Right renal pelvis (tissue), 4 donors: ENCODE measurements around the gene INPP5A. TPM values are rescaled to one million over a fixed set of nuclear protein-coding genes. Genes with fewer than 3 reads are reported as not detected.

Experiments
- DNase-seq, 4 donors: peaks; one replicate each; pipeline ENCODE4 v3.0.0-alpha.2; 2013; ENCODE audit warnings: low read depth in 4 of 4, low spot score in 3 of 4, missing footprints in 1 of 4
- polyA plus RNA-seq, 4 donors: library from polyadenylated mRNA; unstranded; fragments of 120-200 nt; gene quantifications; one replicate each; pipeline ENCODE4 v1.2.1, GENCODE V29; 2013; ENCODE audit not compliant: insufficient read length in 4 of 4

INPP5A gene
- polyA plus RNA-seq, 4 donors, result 32.2 to 39.1 (median 36.2) TPM

- DNase-seq, result no peak
These were observed 101.9 kb downstream of the INPP5A start for GRCh38 chr10:132639470-132639869.

- DNase-seq, result no peak
These were observed 102.9 kb downstream of the INPP5A start for GRCh38 chr10:132640326-132641125.

DNA sequence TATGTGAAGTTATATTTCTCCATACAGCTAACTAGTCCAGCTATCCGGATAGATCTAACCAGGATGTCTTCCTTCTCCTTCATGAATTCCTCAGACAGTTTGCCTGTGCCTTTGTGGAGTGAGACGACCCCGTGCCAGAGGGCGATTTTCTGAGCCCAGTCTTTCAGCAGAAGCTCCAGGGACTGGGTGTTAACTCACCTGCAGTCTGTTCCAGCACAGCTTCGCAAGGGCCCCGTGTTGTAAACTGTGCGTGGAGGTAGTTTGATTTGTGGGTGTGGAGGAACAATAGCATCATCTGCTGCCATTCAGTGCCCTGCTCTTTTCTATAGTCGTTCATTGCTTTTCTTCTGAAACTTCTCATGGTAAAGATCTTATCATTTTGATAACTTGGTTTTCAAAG is 103.8 kb downstream of the INPP5A start:
- no peak for DNase-seq

- DNase-seq, result no peak
These were observed 104.6 kb downstream of the INPP5A start for GRCh38 chr10:132641966-132642731.

- DNase-seq, result no peak
These were observed 105.1 kb downstream of the INPP5A start for GRCh38 chr10:132642732-132643008.

DNA sequence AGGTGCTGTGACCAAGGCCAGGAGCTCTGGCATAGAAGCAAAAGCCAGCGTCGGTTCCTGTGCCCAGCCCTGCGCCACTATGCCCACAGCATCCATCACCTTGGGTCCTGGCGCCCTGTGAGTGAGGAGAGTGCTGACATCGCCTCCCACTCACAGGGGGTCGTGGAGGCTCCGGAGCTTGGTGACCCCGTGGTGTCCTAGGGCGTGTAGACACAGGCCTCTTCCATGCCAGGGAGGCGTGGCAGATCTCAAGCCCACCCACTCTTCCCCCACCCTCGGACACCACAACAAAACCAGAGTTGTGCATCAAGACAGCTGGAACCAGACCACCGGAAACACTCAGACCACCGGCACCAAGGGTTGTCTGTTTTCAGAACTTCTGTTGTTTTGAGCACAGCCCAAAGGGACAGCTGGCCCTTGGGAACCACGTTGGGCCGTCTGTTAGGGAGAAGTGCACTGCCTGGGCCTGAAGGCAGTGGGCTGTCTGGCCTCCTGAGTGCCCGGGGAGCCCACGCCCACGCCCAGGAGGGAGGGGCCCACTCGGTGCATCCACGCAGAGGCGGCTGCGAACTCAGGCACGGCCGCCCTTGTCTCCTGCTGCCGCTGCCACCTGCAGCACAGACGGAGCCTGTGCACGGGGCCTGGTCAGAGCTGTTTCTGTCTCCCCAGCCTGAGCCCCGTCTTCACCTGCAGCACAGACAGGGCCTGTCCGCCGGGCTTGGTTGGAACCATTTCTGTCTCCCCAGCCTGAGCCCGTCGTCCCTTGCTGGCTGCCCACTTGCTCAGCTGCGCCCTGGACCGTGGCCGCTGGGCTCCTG is 106.3 kb downstream of the INPP5A start:
- no peak for DNase-seq

DNA sequence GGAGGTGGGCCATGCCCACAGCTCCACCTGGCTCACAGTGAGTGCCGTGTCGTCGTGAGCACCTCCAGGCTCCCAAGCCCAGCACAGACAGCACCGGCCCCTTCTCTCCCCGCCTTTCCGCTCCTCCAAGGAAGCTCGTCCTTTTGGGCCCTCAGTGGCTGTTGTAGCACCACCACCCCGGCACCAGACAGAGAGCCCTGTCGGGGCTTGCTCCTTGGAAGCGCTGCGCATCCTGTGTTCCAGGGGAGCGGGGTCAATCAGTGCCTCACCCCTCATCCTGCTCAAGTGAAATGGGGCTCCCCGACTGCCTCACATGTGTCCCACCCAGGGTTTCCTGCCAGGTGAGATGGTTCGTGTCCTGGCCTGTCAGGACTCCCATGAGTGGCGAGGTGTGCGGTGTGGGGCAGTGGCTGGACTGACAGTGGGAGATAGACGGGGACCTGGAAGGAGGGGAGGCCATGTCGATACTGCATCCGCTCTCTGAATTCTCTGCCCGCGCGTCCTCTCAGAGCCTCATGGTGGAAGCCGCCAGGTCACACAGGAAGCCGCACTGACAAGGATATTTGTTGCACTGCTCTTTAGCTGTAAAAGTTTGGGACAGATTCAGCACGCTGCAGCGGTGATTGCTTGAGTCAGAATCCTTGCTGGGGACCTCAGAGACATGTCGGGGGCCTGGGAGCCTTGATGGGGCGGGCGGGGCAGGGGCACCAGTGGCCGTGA is 107.1 kb downstream of the INPP5A start:
- no peak for DNase-seq

- DNase-seq, result no peak
These were observed 107.6 kb downstream of the INPP5A start for GRCh38 chr10:132645247-132645530.

- DNase-seq, result no peak
These were observed 108.2 kb downstream of the INPP5A start for GRCh38 chr10:132645630-132646442.

DNA sequence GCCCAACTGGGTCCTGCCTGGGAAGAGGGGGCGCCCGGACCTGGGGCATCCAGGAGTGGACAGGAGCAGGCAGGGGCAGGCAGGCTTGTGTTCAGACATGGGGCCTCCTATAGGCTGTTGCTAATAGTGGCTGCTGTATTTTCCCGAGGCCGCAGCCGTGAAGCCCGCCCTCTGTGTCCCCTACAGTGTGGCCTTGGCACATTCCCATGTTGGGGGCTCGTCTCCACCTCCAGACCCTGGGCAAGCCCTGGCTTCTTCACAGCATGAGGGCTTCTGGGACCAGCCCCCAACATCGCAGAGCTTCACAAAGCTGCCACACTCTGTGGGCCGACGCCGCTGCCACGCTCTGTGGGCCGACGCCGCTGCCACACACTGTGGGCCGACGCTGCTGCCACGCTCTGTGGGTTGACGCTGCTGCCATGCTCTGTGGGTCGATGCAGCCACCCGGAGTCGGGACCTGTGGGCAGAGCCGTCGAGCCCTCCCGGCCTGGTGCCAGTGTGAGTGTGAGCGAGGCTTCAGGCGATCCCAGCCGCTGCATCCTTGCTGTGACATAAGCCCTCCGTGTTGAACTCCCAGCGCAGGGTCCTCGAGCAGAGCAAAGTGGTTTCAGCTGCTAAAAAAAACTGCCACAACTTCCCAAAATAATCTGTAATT is 109.0 kb downstream of the INPP5A start:
- DNase-seq, result no peak

- DNase-seq, result no peak
These were observed 109.8 kb downstream of the INPP5A start for GRCh38 chr10:132647424-132647823.

DNA sequence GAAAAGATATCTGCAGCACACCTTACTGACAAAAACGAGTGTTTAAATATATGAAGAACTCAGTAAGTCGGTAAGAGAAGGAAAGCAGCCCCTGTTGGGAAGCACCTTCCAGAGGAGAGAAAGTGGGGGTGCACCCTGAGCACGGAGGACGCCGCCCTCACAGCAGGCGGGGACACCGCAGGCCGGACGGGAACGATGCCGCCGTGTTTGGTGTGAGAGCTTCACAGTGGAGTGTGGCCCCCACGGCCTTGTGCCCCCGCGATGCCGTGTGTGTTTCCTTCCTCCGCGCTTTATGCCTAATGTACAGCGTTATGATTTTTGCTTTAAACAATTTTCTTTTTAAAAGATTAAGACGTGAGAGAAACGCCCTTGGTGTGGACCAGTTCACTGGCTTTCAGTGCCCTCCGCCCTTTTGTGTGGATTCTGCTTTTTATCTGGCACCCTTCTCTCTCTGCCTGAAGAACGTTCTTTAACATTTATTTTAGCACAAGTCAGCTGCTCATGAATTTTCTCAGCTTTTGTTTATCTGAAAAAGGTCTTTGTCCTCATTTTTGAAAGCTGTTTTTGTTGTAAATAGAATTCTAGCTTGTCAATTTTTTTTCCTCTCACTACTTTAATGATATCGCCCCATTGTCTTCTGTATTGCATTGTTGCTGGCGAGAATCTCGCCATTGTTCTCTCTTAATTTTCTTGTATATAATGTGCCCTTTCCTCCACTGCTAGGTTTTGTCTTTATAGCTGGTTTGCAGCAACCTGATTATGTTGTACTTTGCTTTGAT is 110.7 kb downstream of the INPP5A start:
- no peak for DNase-seq

GRCh38 chr10:132648851-132649528 is 111.4 kb downstream of the INPP5A start:
- DNase-seq, result no peak

DNA sequence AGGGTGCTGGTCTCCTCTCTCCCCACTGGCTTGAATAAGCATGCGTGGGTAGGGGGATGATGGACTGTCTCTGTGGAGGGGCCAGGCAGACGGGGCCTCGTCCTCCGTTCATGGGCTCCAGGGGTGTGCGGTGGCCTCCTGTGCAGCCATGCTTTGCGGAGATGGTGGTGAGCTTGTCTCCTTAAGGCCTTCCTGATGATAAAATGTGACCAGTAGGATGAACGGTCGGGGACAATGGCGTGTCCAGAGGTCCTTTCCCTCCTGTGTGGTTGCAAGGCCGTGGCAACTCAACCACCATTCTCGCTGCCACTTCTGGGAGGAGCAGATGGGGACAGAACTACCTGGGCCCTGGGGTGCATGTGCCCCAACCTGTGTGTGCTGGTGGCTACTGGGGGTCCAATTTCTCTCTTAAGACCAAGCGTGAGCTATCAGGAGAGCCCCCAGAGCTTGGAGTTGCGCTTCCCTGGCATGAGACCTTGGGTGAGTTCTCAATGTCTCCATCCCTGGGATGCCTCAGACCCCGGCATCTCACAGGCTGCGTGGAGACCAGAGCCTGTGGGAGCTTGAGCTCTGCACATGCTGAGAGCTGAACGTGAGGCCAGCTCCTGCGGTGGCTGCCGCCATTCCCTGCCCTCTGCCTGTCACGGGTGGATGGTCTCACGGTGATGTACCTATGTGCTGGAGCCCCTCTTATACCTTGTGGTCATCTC is 112.2 kb downstream of the INPP5A start:
- no peak for DNase-seq

DNA sequence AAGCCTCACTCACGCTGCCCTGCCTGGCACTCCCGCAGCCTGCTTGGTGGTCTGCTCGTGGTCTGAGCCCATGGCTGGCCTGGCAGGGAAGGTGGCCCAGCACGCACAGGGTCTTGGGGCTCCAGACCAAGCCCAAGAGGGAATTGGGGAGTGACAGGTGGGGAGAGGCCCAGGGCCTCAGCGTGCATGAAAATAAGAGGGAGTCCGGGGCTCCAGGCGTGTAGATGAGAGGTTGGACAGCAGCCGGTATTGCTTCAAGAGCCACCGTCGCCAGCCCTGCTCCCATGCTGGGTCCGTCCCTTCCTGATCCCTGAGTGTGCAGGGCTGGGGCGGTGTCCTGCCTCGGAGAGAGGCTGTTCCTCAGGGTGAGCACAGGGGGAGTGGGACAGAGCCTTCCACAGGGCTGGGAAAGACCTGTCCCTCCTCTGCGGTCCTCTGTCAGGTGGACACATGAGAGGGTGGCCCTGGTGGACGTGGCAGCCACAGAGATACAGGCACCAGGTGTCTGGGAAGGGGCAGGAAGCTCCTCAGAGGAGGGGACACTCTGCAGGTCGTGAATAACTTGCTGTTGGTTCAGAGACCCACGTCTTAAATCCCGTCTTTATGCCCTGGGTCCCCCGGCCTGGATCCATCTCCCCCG is 113.1 kb downstream of the INPP5A start:
- no peak for DNase-seq

DNA sequence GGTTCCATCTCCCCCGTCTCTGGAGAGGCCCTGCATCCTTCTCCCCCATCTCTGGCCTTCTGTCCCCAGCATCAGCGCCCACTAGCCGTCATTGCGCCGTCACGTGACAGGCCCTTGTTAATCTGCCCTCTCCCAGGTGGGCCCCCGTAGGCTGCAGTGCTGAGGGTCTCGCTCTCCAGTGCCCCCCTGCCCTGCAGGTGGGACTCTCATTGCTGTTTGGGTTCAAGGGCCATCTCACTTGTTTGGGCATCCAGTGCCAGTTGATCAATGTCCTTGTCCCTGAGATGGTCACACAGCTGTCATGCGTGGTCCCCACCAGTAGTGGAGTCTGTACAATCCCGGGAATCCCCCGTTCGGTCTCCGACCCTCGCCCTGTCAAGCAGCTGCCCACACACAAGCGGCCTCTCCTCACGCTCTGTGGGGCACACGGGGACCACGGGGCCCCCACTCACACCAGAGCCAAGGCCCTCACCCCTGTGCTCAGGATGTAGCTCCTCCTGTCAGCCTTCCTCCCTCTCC is 114.0 kb downstream of the INPP5A start:
- no peak for DNase-seq

DNA sequence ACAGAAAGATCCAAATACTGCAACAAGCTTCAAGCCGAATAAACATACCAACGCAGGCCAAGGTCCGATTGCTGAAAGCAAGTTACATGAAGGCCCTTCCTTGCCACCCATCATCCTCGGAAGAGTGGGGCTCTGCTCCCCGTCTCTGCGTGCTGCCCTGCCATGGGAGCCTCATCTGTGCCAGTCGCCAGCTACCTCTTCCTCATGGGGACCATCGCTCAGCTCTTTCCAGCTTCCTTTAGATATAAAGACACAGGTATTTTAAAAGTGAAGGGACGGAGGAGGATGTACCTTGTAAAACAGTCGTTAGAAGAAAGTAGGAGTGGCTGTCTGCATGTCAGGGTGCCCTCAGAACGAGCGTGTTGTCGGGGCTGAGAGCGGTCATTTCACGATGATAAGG is 114.9 kb downstream of the INPP5A start:
- no peak for DNase-seq
